ENCODE measurements around the gene OR56A3.

DNA sequence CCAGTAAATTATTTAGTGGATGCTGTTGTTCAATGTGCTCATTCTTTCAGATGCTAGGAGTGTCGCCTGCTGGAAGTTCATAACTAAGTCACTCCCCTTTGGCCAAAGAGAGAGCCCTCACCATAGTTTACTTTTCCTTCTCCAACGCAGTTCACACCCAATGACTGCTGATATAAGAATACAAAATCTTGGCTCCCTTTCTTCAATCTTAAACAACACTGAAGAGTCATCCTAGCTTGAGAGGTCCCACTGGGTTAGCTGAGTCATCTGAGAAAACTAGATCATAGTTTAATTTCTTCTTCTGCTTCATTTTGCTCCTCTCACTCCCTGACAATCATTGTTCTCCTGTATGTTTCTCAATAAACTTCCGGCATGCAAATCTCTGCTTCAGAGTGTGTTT lies 50.1 kb downstream of the OR56A3 start:
- TF ChIP-seq POLR2AphosphoS5 (IDR thresholded peaks at IDR 0.05; ENCODE audit: low read depth, low read length) (no peak), POLR2A (IDR thresholded peaks at IDR 0.05; ENCODE audit: low read depth, low read length) (no peak)
